Stimulated activated naive CD8-positive, alpha-beta T cell treated with anti-CD3 and anti-CD28 coated beads, Interleukin-15, amount 100 ng/mL, for 72 hours (primary cell): ENCODE results near the gene FBXO22.

Source experiments
- ATAC-seq: fragments of 150-1000 bp; cut with Tn5 transposase; 2 replicates; pipeline ENCODE4 v1.10.0; 2021; ENCODE audit warnings: mild to moderate bottlenecking, moderate library complexity
- DNase-seq, 2 donors: peaks; one replicate each; pipeline ENCODE4 v3.0.0; 2021 to 2022
- H3K27ac Mint-ChIP-seq, 2 donors: one replicate each; pipeline ENCODE4 v1.8.0; 2022; ENCODE audit warnings: mild to moderate bottlenecking in 2 of 2, mixed read lengths in 2 of 2, moderate library complexity in 2 of 2
- H3K27me3 Mint-ChIP-seq: one replicate; pipeline ENCODE4 v1.8.0; 2022; ENCODE audit warnings: mixed read lengths
- H3K4me1 Mint-ChIP-seq: one replicate; pipeline ENCODE4 v1.8.0; 2022; ENCODE audit warnings: mild to moderate bottlenecking, mixed read lengths
- H3K4me3 Mint-ChIP-seq, 2 donors: one replicate each; pipeline ENCODE4 v1.8.0; 2022; ENCODE audit warnings: mild to moderate bottlenecking in 2 of 2, mixed read lengths in 2 of 2, moderate library complexity in 1 of 2
- H3K9me3 Mint-ChIP-seq, 2 donors: one replicate each; pipeline ENCODE4 v1.8.0; 2022; ENCODE audit warnings: mixed read lengths in 2 of 2

FBXO22 gene

GRCh38 chr15:75985971-75986370 lies 82.3 kb downstream of the FBXO22 start:
- no peaks in the 10 kb centered on the region for H3K27me3 Mint-ChIP-seq
- DNase-seq (no peak), ATAC-seq (no peak)
- H3K27ac Mint-ChIP-seq, result no peak overlapping the region
- no peaks in the 10 kb centered on the region for H3K9me3 Mint-ChIP-seq
- no peak overlapping the region for H3K4me3 Mint-ChIP-seq
- H3K4me1 Mint-ChIP-seq, result no peaks in the 10 kb centered on the region

GRCh38 chr15:75989045-75989444 lies 85.4 kb downstream of the FBXO22 start:
- DNase-seq (no peak), ATAC-seq (no peak)
- no peaks in the 10 kb centered on the region for H3K9me3 Mint-ChIP-seq

GRCh38 chr15:75989875-75990274 lies 86.2 kb downstream of the FBXO22 start:
- H3K27me3 Mint-ChIP-seq, result peaks cover 9% of the 10 kb centered on the region
- H3K4me1 Mint-ChIP-seq, result no peaks in the 10 kb centered on the region
- no peaks in the 10 kb centered on the region for H3K9me3 Mint-ChIP-seq
- no peak overlapping the region for H3K4me3 Mint-ChIP-seq
- ATAC-seq (no peak), DNase-seq (no peak)
- no peak overlapping the region for H3K27ac Mint-ChIP-seq

More at GRCh38 chr15:75989045-75989444, 85.4 kb downstream of the FBXO22 start:
- H3K27me3 Mint-ChIP-seq, result peaks cover under 1% of the 10 kb centered on the region
- H3K4me1 Mint-ChIP-seq, result no peaks in the 10 kb centered on the region
- H3K4me3 Mint-ChIP-seq, result no peak overlapping the region
- no peak overlapping the region for H3K27ac Mint-ChIP-seq
